ENCODE measurements around the gene TNS3. TPM values are rescaled to one million over a fixed set of nuclear protein-coding genes. Genes with fewer than 3 reads are reported as not detected.
A peak's percentile ranks its signal among the peaks of the same experiment; 100 is the strongest.
"Not testable (repeated sequence)": the region's sequence is repeated elsewhere in the genome, so short reads cannot be mapped to it uniquely, and the experiment has no call there.

TNS3 gene
- total RNA-seq, 1 donor from 2014 or later: 4.6 TPM

- ATAC-seq: peak; percentile 32
Measured at GRCh38 chr7:47602272-47603004, 20.5 kb upstream of the TNS3 start.

- ATAC-seq: no peak
Measured at GRCh38 chr7:47601881-47602249, 20.0 kb upstream of the TNS3 start.

- ATAC-seq: peak; percentile 78
Measured at GRCh38 chr7:47601119-47601880, 19.4 kb upstream of the TNS3 start.

GRCh38 chr7:47600199-47601118, 18.5 kb upstream of the TNS3 start:
- ATAC-seq: peak; percentile 68

GRCh38 chr7:47597379-47597778, 15.5 kb upstream of the TNS3 start:
- ATAC-seq: no peak

GRCh38 chr7:47596502-47597202, 14.7 kb upstream of the TNS3 start:
- peak; percentile 22 for ATAC-seq

- ATAC-seq: no peak
Measured at GRCh38 chr7:47594406-47594805, 12.5 kb upstream of the TNS3 start.

GRCh38 chr7:47591655-47592572, 10.0 kb upstream of the TNS3 start:
- ATAC-seq: no peak

- ATAC-seq: no peak
Measured at GRCh38 chr7:47591089-47591654, 9.3 kb upstream of the TNS3 start.

- not testable (repeated sequence) for ATAC-seq
Measured at GRCh38 chr7:47590215-47590614, 8.3 kb upstream of the TNS3 start.

GRCh38 chr7:47588704-47589225, 6.9 kb upstream of the TNS3 start:
- peak; percentile 44 for ATAC-seq

GRCh38 chr7:47587976-47588375, 6.1 kb upstream of the TNS3 start:
- no peak for ATAC-seq

- no peak for ATAC-seq
Measured at GRCh38 chr7:47587351-47587750, 5.4 kb upstream of the TNS3 start.

- no peak for ATAC-seq
Measured at GRCh38 chr7:47586925-47587324, 5.0 kb upstream of the TNS3 start.

- ATAC-seq: not testable (repeated sequence)
Measured at GRCh38 chr7:47586161-47586670, 4.3 kb upstream of the TNS3 start.

- no peak for ATAC-seq
Measured at GRCh38 chr7:47584536-47584895, 2.6 kb upstream of the TNS3 start.

GRCh38 chr7:47583739-47584535, 2.0 kb upstream of the TNS3 start:
- ATAC-seq: no peak

GRCh38 chr7:47582764-47583738, 1.1 kb upstream of the TNS3 start:
- no peak for ATAC-seq

Measured in esophagus mucosa (tissue), 1 donor.